Upper lobe of left lung (tissue), 4 donors: Measurements from ENCODE around the gene SCN1B.

Source experiments
- CTCF ChIP-seq, 6 experiments: fragments of 450-650 bp in 4 of 6; fragments of 200-600 bp in 2 of 6; sonication (generic) in 2 of 6; IDR thresholded peaks; one replicate each; pipeline ENCODE4 v1.5.1; 2016 to 2019; ENCODE audit warnings: antibody characterized with exemption in 6 of 6
- EP300 ChIP-seq, 4 donors: sonication (generic); formaldehyde crosslinking; IDR thresholded peaks; one replicate each; pipeline ENCODE4 v1.5.1; 2017; ENCODE audit warnings: antibody characterized with exemption in 4 of 4, control low read depth in 2 of 4
- POLR2A ChIP-seq, 4 donors: fragments of 450-650 bp; IDR thresholded peaks; one replicate each; pipeline ENCODE4 v1.5.1; 2016 to 2017; ENCODE audit warnings: antibody characterized with exemption in 4 of 4, mild to moderate bottlenecking in 2 of 4
- POLR2AphosphoS5 ChIP-seq, 2 donors: sonication (generic); formaldehyde crosslinking; IDR thresholded peaks; one replicate each; pipeline ENCODE4 v1.5.1; 2017; ENCODE audit warnings: antibody characterized with exemption in 2 of 2

GRCh38 chr19:35005256-35005977 is 24.9 kb upstream of the SCN1B start:
- TF ChIP-seq POLR2A (IDR thresholded peaks at IDR 0.05) (no peak), CTCF (IDR thresholded peaks at IDR 0.05) (no peak), EP300 (IDR thresholded peaks at IDR 0.05) (no peak), POLR2AphosphoS5 (IDR thresholded peaks at IDR 0.05) (no peak)
